Stimulated activated memory B cell treated with anti-CD40 and anti-IgM and Interleukin-4, amounts not matched to agents 10 μg/mL and 1 μg/mL and 100 μg/mL, for 72 hours (primary cell): ENCODE measurements around the gene ADARB2.
"Not testable (repeated sequence)": the region's sequence is repeated elsewhere in the genome, so short reads cannot be mapped to it uniquely, and the experiment has no call there.

Source experiments
- ATAC-seq: fragments of 150-1000 bp; cut with Tn5 transposase; 2 replicates; pipeline ENCODE4 v1.10.0; 2021
- H3K27ac Mint-ChIP-seq: one replicate; pipeline ENCODE4 v1.8.0; 2022; ENCODE audit warnings: mild to moderate bottlenecking, mixed read lengths
- H3K27me3 Mint-ChIP-seq: one replicate; pipeline ENCODE4 v1.8.0; 2022; ENCODE audit warnings: mixed read lengths
- H3K36me3 Mint-ChIP-seq: one replicate; pipeline ENCODE4 v1.8.0; 2022; ENCODE audit warnings: mixed read lengths
- H3K4me1 Mint-ChIP-seq: one replicate; pipeline ENCODE4 v1.8.0; 2022; ENCODE audit warnings: mixed read lengths
- H3K4me3 Mint-ChIP-seq: one replicate; pipeline ENCODE4 v1.8.0; 2022; ENCODE audit warnings: mild to moderate bottlenecking, moderate library complexity, mixed read lengths
- H3K9me3 Mint-ChIP-seq: one replicate; pipeline ENCODE4 v1.8.0; 2022; ENCODE audit warnings: mixed read lengths

The ADARB2 gene

DNA sequence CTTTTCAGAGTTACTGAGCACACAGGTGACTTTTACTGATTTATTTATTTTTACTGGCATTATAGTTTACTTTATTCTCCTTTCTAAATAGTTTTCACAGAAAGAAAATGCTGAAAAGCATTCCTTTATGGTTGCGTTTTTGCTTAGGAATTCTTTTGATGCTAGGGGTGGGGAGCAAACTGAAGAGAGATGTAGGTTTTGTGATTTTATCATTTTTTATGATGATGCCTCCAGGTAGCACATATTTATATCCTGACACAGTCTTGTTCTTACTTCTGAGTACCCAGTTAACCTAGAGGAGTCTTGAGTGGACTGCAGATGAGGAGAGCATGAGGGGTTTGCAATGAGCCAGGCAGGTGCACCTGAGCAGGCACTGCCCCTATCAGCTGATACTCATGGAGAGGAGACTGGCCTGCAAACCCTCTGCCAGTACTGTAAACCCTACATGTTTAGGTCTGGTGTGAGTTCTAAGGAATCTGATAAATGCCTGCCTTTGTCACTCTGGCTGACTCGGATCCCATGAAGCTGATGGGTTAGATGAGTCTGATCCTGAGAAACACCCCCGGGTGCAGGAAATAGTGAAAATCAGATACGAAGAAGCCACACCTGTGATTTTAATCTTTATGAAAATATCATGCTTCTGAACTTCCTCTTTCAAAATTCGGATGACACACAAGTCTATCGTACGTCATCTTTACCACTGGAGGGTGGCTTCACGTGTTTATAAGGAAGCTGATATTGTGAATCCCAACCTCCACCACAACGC lies 378.3 kb downstream of the ADARB2 start:
- H3K9me3 Mint-ChIP-seq = no peaks in the 10 kb centered on the region
- H3K4me3 Mint-ChIP-seq = peak overlapping the region; percentile 2
- peaks cover 17% of the 10 kb centered on the region for H3K4me1 Mint-ChIP-seq
- ATAC-seq = peak; percentile 75
- peak overlapping the region; percentile 62 for H3K27ac Mint-ChIP-seq
- peaks cover 10% of the 10 kb centered on the region for H3K27me3 Mint-ChIP-seq
- no peaks in the 10 kb centered on the region for H3K36me3 Mint-ChIP-seq

- peaks cover 10% of the 10 kb centered on the region for H3K27me3 Mint-ChIP-seq
- H3K4me1 Mint-ChIP-seq = peaks cover 17% of the 10 kb centered on the region
- ATAC-seq = no peak
- no peaks in the 10 kb centered on the region for H3K36me3 Mint-ChIP-seq
- H3K27ac Mint-ChIP-seq = no peak overlapping the region
- H3K4me3 Mint-ChIP-seq = no peak overlapping the region
- H3K9me3 Mint-ChIP-seq = no peaks in the 10 kb centered on the region
Measured at GRCh38 chr10:1358147-1358546, 379.2 kb downstream of the ADARB2 start.

- no peak for ATAC-seq
- peaks cover 10% of the 10 kb centered on the region for H3K27me3 Mint-ChIP-seq
- H3K4me1 Mint-ChIP-seq = peaks cover 17% of the 10 kb centered on the region
- no peaks in the 10 kb centered on the region for H3K36me3 Mint-ChIP-seq
- no peaks in the 10 kb centered on the region for H3K9me3 Mint-ChIP-seq
- H3K4me3 Mint-ChIP-seq = no peak overlapping the region
- no peak overlapping the region for H3K27ac Mint-ChIP-seq
Measured at GRCh38 chr10:1356349-1356748, 381.0 kb downstream of the ADARB2 start.

- Mint-ChIP-seq H3K27me3 (peaks cover 10% of the 10 kb centered on the region), H3K4me1 (peaks cover 17% of the 10 kb centered on the region), H3K4me3 (no peak overlapping the region), H3K36me3 (no peaks in the 10 kb centered on the region), H3K9me3 (no peaks in the 10 kb centered on the region), H3K27ac (no peak overlapping the region)
- ATAC-seq = peak; percentile 25
Measured at GRCh38 chr10:1354809-1355710, 382.3 kb downstream of the ADARB2 start.

DNA sequence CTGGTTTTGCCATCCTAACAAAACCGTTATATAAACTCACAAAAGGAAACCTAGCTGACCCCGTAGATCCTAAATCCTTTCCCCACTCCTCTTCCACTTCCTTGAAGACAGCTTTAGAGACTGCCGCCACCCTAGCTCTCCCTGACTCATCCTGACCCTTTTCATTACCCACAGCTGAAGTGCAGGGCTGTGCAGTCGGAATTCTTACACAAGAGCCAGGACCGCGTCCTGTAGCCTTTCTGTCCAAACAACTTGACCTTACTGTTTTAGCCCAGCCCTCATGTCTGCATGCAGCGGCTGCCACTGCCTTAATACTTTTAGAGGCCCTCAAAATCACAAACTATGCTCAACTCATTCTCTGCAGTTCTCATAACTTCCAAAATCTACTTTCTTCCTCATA lies 385.0 kb downstream of the ADARB2 start:
- H3K27ac Mint-ChIP-seq, ATAC-seq, H3K9me3 Mint-ChIP-seq, H3K4me1 Mint-ChIP-seq, H3K36me3 Mint-ChIP-seq, H3K4me3 Mint-ChIP-seq: not testable (repeated sequence)
- H3K27me3 Mint-ChIP-seq = peaks cover 19% of the 10 kb centered on the region

DNA sequence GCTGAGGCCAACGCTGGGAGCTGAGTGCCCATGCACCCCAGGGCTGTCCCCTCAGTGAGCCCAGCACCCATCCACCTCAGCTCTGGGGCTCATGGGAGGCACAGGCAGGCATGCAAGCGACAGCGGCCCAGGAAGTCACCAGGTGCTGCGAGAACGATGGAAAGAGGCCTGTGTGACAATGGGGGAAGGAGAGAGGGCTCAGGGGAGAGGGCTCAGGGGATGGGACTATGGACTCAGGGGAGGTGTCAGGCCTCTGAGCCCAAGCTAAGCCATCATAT lies 388.6 kb downstream of the ADARB2 start:
- Mint-ChIP-seq H3K27me3 (peaks cover 10% of the 10 kb centered on the region), H3K9me3 (no peaks in the 10 kb centered on the region), H3K36me3 (no peaks in the 10 kb centered on the region), H3K4me1 (no peaks in the 10 kb centered on the region), H3K4me3 (no peak overlapping the region), H3K27ac (no peak overlapping the region)
- ATAC-seq = peak; percentile 18

DNA sequence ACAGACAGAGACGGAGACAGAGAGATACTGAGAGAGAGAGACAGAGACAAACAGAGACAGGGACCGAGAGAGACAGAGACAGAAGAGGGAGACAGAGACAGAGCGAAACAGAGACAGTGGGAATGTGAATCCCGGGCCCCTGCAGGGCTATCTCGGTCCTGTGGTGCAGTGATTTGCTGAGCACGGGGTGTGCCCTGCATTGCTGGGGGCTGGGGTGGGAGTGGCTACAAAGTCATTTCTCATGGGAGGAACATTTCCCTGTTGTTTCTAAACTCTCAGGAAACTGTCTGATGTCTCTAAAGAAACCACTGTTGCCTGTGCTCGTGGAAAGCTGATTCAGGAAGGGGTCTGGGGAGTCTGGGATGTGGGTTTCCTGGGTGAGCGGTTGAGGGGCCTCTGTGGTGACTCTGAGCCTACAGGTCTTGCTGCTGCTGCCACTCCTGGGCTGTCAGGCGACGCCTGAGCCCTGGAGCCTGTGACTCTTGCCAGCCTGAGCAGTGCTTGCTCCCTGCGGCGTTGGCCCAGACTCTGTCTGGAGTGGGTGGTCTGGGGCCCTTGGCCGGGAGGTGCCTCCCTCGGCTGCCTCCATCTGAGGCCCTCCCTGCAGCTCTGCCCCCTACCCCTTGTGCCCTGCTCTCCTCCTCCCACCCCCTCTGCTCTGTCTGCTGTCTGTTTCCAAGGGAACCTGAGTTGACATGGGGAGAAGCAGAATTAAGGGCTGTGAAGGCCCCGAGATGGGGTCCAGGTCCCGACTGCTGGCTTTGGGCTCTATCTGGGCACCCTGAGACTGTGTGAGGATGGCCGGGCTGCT lies 389.2 kb downstream of the ADARB2 start:
- peaks cover 10% of the 10 kb centered on the region for H3K27me3 Mint-ChIP-seq
- H3K36me3 Mint-ChIP-seq = no peaks in the 10 kb centered on the region
- H3K4me1 Mint-ChIP-seq = no peaks in the 10 kb centered on the region
- peak; percentile 48 for ATAC-seq
- no peaks in the 10 kb centered on the region for H3K9me3 Mint-ChIP-seq
- no peak overlapping the region for H3K27ac Mint-ChIP-seq
- H3K4me3 Mint-ChIP-seq = no peak overlapping the region

DNA sequence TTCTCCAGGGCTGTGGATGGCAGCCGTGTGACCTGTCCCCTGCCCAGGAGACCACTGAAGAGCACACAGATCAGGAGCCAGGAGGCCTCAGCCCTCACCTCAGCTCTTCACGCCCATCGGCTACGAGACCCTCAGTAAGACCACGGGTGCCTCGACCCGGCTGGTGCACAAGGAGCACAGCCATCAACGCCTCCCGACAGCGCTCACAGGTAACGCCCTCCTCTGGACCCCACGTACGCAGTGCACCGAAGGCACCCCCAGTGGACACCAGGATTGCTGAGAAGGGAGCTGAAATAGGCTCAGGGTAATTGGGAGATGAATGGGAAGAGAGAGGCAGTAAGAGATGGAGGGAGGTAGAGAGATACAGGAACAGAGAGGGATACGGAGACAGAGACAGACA lies 389.8 kb downstream of the ADARB2 start:
- no peak overlapping the region for H3K4me3 Mint-ChIP-seq
- H3K27ac Mint-ChIP-seq = no peak overlapping the region
- no peaks in the 10 kb centered on the region for H3K4me1 Mint-ChIP-seq
- no peak for ATAC-seq
- no peaks in the 10 kb centered on the region for H3K9me3 Mint-ChIP-seq
- H3K27me3 Mint-ChIP-seq = peaks cover 10% of the 10 kb centered on the region
- no peaks in the 10 kb centered on the region for H3K36me3 Mint-ChIP-seq

DNA sequence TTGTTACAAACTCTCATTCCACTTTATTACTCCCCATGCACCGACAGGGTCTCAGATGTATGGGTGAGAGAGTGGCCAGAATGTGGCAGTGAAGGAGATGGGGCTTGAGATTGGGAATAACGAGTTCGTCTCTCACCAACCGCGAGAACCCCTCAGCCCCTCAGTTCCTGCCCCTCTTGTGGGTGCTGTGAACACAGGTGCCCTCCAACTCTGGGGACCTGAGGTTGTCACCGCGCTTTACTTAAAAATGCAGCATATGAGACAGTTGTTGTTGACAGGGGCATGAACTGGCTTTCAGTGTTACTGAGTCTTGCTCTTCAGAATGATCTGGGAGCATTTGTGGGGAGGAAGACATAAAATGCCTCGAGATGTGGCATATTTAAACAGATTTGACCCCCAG lies 391.1 kb downstream of the ADARB2 start:
- Mint-ChIP-seq H3K36me3 (no peaks in the 10 kb centered on the region), H3K4me1 (no peaks in the 10 kb centered on the region), H3K4me3 (no peak overlapping the region), H3K27me3 (peaks cover 10% of the 10 kb centered on the region), H3K27ac (no peak overlapping the region), H3K9me3 (no peaks in the 10 kb centered on the region)
- ATAC-seq = no peak

- Mint-ChIP-seq H3K27me3 (peaks cover 10% of the 10 kb centered on the region), H3K36me3 (no peaks in the 10 kb centered on the region), H3K4me1 (no peaks in the 10 kb centered on the region), H3K4me3 (no peak overlapping the region), H3K9me3 (no peaks in the 10 kb centered on the region), H3K27ac (no peak overlapping the region)
- no peak for ATAC-seq
Measured at GRCh38 chr10:1345368-1345767, 392.0 kb downstream of the ADARB2 start.

DNA sequence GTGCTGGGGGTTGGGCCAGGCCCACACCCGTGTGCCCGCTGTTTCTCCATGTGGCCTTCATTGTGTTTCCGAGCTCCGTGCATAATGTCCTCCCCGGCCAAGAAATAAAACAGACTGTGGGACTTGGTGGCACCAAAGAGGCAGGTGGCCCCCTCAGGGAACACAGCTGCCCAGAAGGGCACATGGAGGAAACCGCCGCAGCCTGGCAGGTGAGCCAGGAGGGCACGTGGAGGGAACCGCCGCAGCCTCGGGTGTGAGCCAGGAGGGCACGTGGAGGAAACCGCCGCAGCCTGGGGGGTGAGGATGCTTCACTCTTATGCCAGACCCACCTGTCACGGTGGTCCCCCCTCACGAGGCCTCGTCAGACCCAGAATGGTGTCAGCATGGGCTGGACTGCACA lies 392.5 kb downstream of the ADARB2 start:
- no peak for ATAC-seq
- Mint-ChIP-seq H3K9me3 (no peaks in the 10 kb centered on the region), H3K4me3 (no peak overlapping the region), H3K4me1 (no peaks in the 10 kb centered on the region), H3K36me3 (no peaks in the 10 kb centered on the region), H3K27ac (no peak overlapping the region), H3K27me3 (peaks cover 10% of the 10 kb centered on the region)

DNA sequence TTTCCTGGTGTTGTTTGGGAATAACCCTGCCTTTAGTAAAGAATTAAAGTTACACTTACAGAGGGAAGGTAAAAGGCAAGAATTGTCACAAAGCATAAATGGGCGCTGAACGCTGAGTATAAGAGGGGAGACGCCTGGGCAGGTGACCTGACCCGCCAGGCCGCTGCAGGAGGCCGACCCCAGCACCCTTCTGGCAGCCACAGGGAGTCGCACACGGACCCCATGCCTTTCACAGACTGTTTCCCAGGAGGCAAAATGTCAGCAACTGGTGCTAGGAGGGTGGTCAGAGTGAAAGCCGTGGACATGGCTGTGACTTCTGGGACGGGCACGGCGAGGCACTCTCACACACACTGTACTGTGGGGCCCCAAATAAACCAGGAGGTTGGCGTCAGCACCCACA lies 392.9 kb downstream of the ADARB2 start:
- H3K9me3 Mint-ChIP-seq = no peaks in the 10 kb centered on the region

DNA sequence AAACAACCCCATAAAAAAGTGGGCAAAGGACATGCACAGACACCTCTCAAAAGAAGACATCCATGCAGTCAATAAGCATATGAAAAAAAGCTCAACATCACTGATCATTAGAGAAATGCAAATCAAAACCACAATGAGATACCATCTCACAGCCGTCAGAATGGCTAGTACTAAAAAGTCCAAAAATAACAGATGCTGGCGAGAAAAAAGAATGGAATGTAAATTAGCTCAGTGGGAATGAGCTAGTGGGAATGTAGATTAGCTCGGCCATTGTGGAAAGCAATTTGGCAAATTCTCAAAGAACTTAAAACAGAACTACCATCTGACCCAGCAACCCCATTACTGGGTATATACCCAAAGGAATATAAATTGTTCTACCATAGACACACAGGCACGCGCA lies 394.1 kb downstream of the ADARB2 start:
- no peak for ATAC-seq
- peaks cover 9% of the 10 kb centered on the region for H3K27me3 Mint-ChIP-seq
- H3K27ac Mint-ChIP-seq = no peak overlapping the region

More for the DNA sequence above, 392.9 kb downstream of the ADARB2 start:
- Mint-ChIP-seq H3K4me1 (no peaks in the 10 kb centered on the region), H3K27ac (no peak overlapping the region), H3K36me3 (no peaks in the 10 kb centered on the region), H3K27me3 (peaks cover 10% of the 10 kb centered on the region), H3K4me3 (no peak overlapping the region)
- ATAC-seq = no peak

GRCh38 chr10:1341052-1341451 lies 396.3 kb downstream of the ADARB2 start:
- not testable (repeated sequence) for ATAC-seq, H3K27ac Mint-ChIP-seq, H3K4me1 Mint-ChIP-seq, H3K4me3 Mint-ChIP-seq, H3K9me3 Mint-ChIP-seq, H3K27me3 Mint-ChIP-seq, H3K36me3 Mint-ChIP-seq

More for the DNA sequence above, 394.1 kb downstream of the ADARB2 start:
- H3K9me3 Mint-ChIP-seq = no peaks in the 10 kb centered on the region
- H3K4me3 Mint-ChIP-seq = no peak overlapping the region
- no peaks in the 10 kb centered on the region for H3K4me1 Mint-ChIP-seq
- H3K36me3 Mint-ChIP-seq = no peaks in the 10 kb centered on the region

- H3K36me3 Mint-ChIP-seq = no peaks in the 10 kb centered on the region
- no peaks in the 10 kb centered on the region for H3K9me3 Mint-ChIP-seq
- H3K4me1 Mint-ChIP-seq = no peaks in the 10 kb centered on the region
- ATAC-seq = no peak
- peaks cover 18% of the 10 kb centered on the region for H3K27me3 Mint-ChIP-seq
- no peak overlapping the region for H3K27ac Mint-ChIP-seq
- H3K4me3 Mint-ChIP-seq = no peak overlapping the region
Measured at GRCh38 chr10:1339396-1339795, 397.9 kb downstream of the ADARB2 start.
